Psoas muscle (tissue), 8 donors: ENCODE measurements around the gene NMNAT1. TPM values are rescaled to one million over a fixed set of nuclear protein-coding genes. Genes with fewer than 3 reads are reported as not detected.
A peak's percentile ranks its signal among the peaks of the same experiment; 100 is the strongest.
"Not testable (repeated sequence)": the region's sequence is repeated elsewhere in the genome, so short reads cannot be mapped to it uniquely, and the experiment has no call there.

Experiments used
- ATAC-seq, 4 donors: fragments of 200-7000 bp; cut with Tn5 transposase; one replicate each; pipeline ENCODE4 v1.9.1; 2020; ENCODE audit warnings: moderate library complexity in 3 of 4, mild to moderate bottlenecking in 2 of 4
- DNase-seq, 2 donors: peaks; one replicate each; pipeline ENCODE4 v3.0.0-alpha.2; 2020
- H3K27ac ChIP-seq: fragments of 200-600 bp; one replicate; pipeline ENCODE4 v1.8.0; 2022
- H3K27me3 ChIP-seq, 3 donors: fragments of 200-600 bp in 1 of 3; one replicate each; pipeline versions ENCODE4 v1.6.1 to v1.8.0; 2013 to 2022; ENCODE audit warnings: low read length in 2 of 3, mild to moderate bottlenecking in 2 of 3, moderate library complexity in 1 of 3; ENCODE audit not compliant: insufficient read depth in 3 of 3
- H3K36me3 ChIP-seq, 2 donors: fragments of 200-600 bp in 1 of 2; one replicate each; pipeline versions ENCODE4 v1.6.1 to v1.8.0; 2013 to 2022; ENCODE audit warnings: low read depth in 1 of 2, mild to moderate bottlenecking in 1 of 2, moderate library complexity in 1 of 2; ENCODE audit not compliant: insufficient read depth in 1 of 2
- H3K4me1 ChIP-seq: fragments of 200-600 bp; one replicate; pipeline ENCODE4 v1.8.0; 2022
- H3K4me3 ChIP-seq: fragments of 200-600 bp; one replicate; pipeline ENCODE4 v1.8.0; 2022; ENCODE audit warnings: mild to moderate bottlenecking
- H3K9me3 ChIP-seq: fragments of 200-600 bp; one replicate; pipeline ENCODE4 v1.8.0; 2022
- CTCF ChIP-seq: fragments of 200-600 bp; IDR thresholded peaks from one replicate; pipeline ENCODE4 v1.8.0; 2022; ENCODE audit warnings: antibody characterized with exemption
- WGBS, 3 donors: extraction: QIAGEN DNeasy Blood & Tissue Kit; methylation state at CpG; one replicate each; pipeline versions ENCODE4 v1.1.6 to v1.1.7; 2013; 5-methylcytosine and 5-hydroxymethylcytosine counted together
- intact Hi-C, 2 donors: fragments of 100-400 bp; cut with DNase I; formaldehyde crosslinking; loops; one replicate each; pipeline versions ENCODE4 v1.11.0 to v1.14.2; 2022
- polyA plus RNA-seq, 3 donors: library from polyadenylated mRNA; stranded (reverse); fragments of 200-250 nt; gene quantifications; one replicate each; pipeline ENCODE4 v1.2.3, GENCODE V29; 2013
- total RNA-seq, 4 donors: library from RNA; stranded (reverse); fragmentation: NEBNext Ultra II Directional in 2 of 4; extraction: Animal tissue kit (Norgen Biotek cat#: 25700) in 2 of 4; gene quantifications; one replicate each; pipeline versions ENCODE4 v1.2.1 to v1.2.4, GENCODE V29; 2021 to 2023
- donor health status: healthy with polysubstance abuse.
- donor health status: DM: no; HTN: no; CAD: no; lungs with moderate emphysema.
- donor health status: Bipolar disorder and iron deficiency.
- donor health status: healthy.
- donor health status: DM: yes; HTN: yes; CAD: no.
- donor health status: DM: no; HTN: no; CAD: no.
- donor health status: DM: no; HTN: no; CAD: no.
- donor health status: DM: yes; HTN: yes; CAD: no.

Gene NMNAT1
- total and polyA plus RNA-seq, 7 donors, result 6.9 to 18.2 (median 13.0) TPM

- Histone ChIP-seq H3K27ac (no peak overlapping the region), H3K4me3 (no peak overlapping the region), H3K36me3 (no peaks in the 10 kb centered on the region), H3K9me3 (no peaks in the 10 kb centered on the region), H3K4me1 (peaks cover 6% of the 10 kb centered on the region), H3K27me3 (peaks cover 0 to 29% (median 9%) of the 10 kb centered on the region in 3 donors)
- DNase-seq (no peak), ATAC-seq (no peak)
- WGBS, 3 donors, result 82 to 84% (median 84%) methylated on average over 7 of the region's 7 CpGs
- no peak for TF ChIP-seq CTCF
- intact Hi-C loops, result no loop called here
These were observed 50.3 kb downstream of the NMNAT1 start for GRCh38 chr1:9993561-9994075.

GRCh38 chr1:9996624-9997582 lies 53.6 kb downstream of the NMNAT1 start, which contains the start of gene RBP7:
RBP7 (plus strand) TSS chr1:9997228; CDS start chr1:9997259, 31 bp downstream.
- Histone ChIP-seq H3K27me3 (peaks cover 0 to 50% (median 9%) of the 10 kb centered on the region in 3 donors), H3K27ac (no peak within 1 kb of the TSS), H3K36me3 (no peaks in the 10 kb centered on the region), H3K9me3 (no peaks in the 10 kb centered on the region), H3K4me3 (peak within 1 kb of the TSS; percentile 70), H3K4me1 (peaks cover 6% of the 10 kb centered on the region)
- WGBS, 3 donors, result 6 to 8% (median 8%) methylated on average over 51 to 71 of the region's 71 CpGs
- intact Hi-C loops, result no loop called here
- peak; percentile 19 to 52 for DNase-seq
- no peak for TF ChIP-seq CTCF
- ATAC-seq, result peak; percentile 36 to 61 (median 51)

GRCh38 chr1:10001016-10001665 lies 57.9 kb downstream of the NMNAT1 start:
- Histone ChIP-seq H3K27me3 (peaks cover 0 to 49% (median 9%) of the 10 kb centered on the region in 3 donors), H3K9me3 (no peaks in the 10 kb centered on the region), H3K4me1 (peaks cover 6% of the 10 kb centered on the region), H3K36me3 (no peaks in the 10 kb centered on the region), H3K27ac (no peak overlapping the region), H3K4me3 (no peak overlapping the region)
- intact Hi-C loops, result no loop called here
- TF ChIP-seq CTCF, result no peak
- ATAC-seq (no peak), DNase-seq (no peak)
- WGBS, 3 donors, result 62 to 64% (median 64%) methylated on average over 8 of the region's 8 CpGs

- H3K27me3 ChIP-seq, result peaks cover 0 to 10% (median 0%) of the 10 kb centered on the region in 3 donors
- intact Hi-C loops, H3K4me1 ChIP-seq, H3K27ac ChIP-seq, H3K9me3 ChIP-seq, H3K36me3 ChIP-seq, ATAC-seq, H3K4me3 ChIP-seq, DNase-seq: not testable (repeated sequence)
- WGBS, 3 donors, result 87 to 92% (median 88%) methylated on average over 8 of the region's 8 CpGs
These were observed 62.0 kb downstream of the NMNAT1 start for GRCh38 chr1:10005248-10005647.

- H3K27ac ChIP-seq, result no peak overlapping the region
- no peak for DNase-seq
- no peak for ATAC-seq
- TF ChIP-seq CTCF, result no peak
- WGBS, 3 donors, result 40 to 46% (median 44%) methylated on average over 4 of the region's 4 CpGs
- no peaks in the 10 kb centered on the region for H3K36me3 ChIP-seq
- intact Hi-C loops, result no loop called here
- H3K27me3 ChIP-seq, result peaks cover 0 to 3% (median 0%) of the 10 kb centered on the region in 3 donors
- H3K4me1 ChIP-seq, result no peaks in the 10 kb centered on the region
- H3K9me3 ChIP-seq, result no peaks in the 10 kb centered on the region
- no peak overlapping the region for H3K4me3 ChIP-seq
These were observed 63.9 kb downstream of the NMNAT1 start for GRCh38 chr1:10007169-10007568.
